SH-SY5Y (cell line): ENCODE data around the gene SIL1.

Source experiments
- GATA2 ChIP-seq: IDR thresholded peaks from 2 replicates; pipeline ENCODE4 v1.6.1; 2011; ENCODE audit warnings: mild to moderate bottlenecking, low read depth, low read length
- GATA3 ChIP-seq: IDR thresholded peaks from 2 replicates; pipeline ENCODE4 v1.6.1; 2011; ENCODE audit warnings: low read depth, mild to moderate bottlenecking, low read length, moderate library complexity

GRCh38 chr5:138964647-138965201, 233.4 kb downstream of the SIL1 start:
- TF ChIP-seq GATA3, result no peak
- no peak for TF ChIP-seq GATA2
